HCT116 (cell line): ENCODE measurements around the gene APPL1. TPM values are rescaled to one million over a fixed set of nuclear protein-coding genes. Genes with fewer than 3 reads are reported as not detected.

Experiments used
- ATAC-seq: fragments of 200-7000 bp; cut with Tn5 transposase; 2 replicates; pipeline ENCODE4 v1.9.1; 2020; ENCODE audit warnings: mild to moderate bottlenecking, moderate library complexity
- BruUV-seq: library from RNA; stranded (reverse); fragments of 400-500 nt; replicated peaks from 2 replicates; lab custom pipeline; 2021; lab: Mats Ljungman, UMichigan
- CTCF ChIA-PET: fragments of 300-600 bp; sonication (Branson Sonifier 250); formaldehyde crosslinking; loops from one replicate; lab custom pipeline; 2021; ENCODE audit warnings: antibody characterized with exemption; lab: Charles Lee
- POLR2A ChIA-PET: fragments of 300-600, 350-600 bp; sonication (Branson Sonifier 250); formaldehyde crosslinking; loops from one replicate; lab custom pipeline; 2021; ENCODE audit warnings: antibody characterized with exemption; lab: Charles Lee
- RAD21 ChIA-PET, 2 experiments: fragments of 300-600 bp; sonication (Branson Sonifier 250); formaldehyde crosslinking; loops; one replicate each; lab custom pipeline; 2023; ENCODE audit warnings: low total read pairs in 2 of 2; ENCODE audit not compliant: uncharacterized antibody in 2 of 2, unreplicated experiment in 2 of 2, low non-redundant PET in 1 of 2; lab: Charles Lee
- DNase-seq: peaks from one replicate; pipeline ENCODE4 v3.0.0-alpha.2; 2010; ENCODE audit warnings: low read depth, low spot score
- H2AFZ ChIP-seq: fragments of 200-600 bp; shearing (Covaris generic), sonication (generic); 2 replicates; pipeline ENCODE4 v1.6.1; 2017; ENCODE audit warnings: low read depth, mixed run types, mixed read lengths, antibody characterized with exemption, low read length; ENCODE audit not compliant: poor library complexity, severe bottlenecking
- H3K27ac ChIP-seq: 2 replicates; pipeline ENCODE4 v1.5.1; 2012; ENCODE audit warnings: low read depth, low read length
- H3K27me3 ChIP-seq: fragments of 200-600 bp; sonication (generic); 2 replicates; pipeline ENCODE4 v1.6.1; 2016; ENCODE audit warnings: mixed run types, low read length, mixed read lengths; ENCODE audit not compliant: insufficient read depth
- H3K36me3 ChIP-seq, 2 experiments: fragments of 200-500 bp in 1 of 2; fragments of 200-600 bp in 1 of 2; sonication (Bioruptor generic) in 1 of 2; sonication (generic) in 1 of 2; 2 replicates each; pipeline versions ENCODE4 v1.5.1 to v1.6.1; 2014 to 2016; ENCODE audit warnings: low read length in 2 of 2, inconsistent platforms in 1 of 2, mixed read lengths in 1 of 2, mixed run types in 1 of 2; ENCODE audit not compliant: insufficient read depth in 2 of 2, control insufficient read depth in 1 of 2
- H3K4me1 ChIP-seq, 2 experiments: fragments of 200-600 bp in 1 of 2; sonication (generic) in 1 of 2; 2 replicates each; pipeline versions ENCODE4 v1.5.1 to v1.6.1; 2012 to 2017; ENCODE audit warnings: low read length in 2 of 2, inconsistent platforms in 1 of 2, mild to moderate bottlenecking in 1 of 2, mixed read lengths in 1 of 2, mixed run types in 1 of 2, moderate library complexity in 1 of 2; ENCODE audit not compliant: insufficient read depth in 2 of 2, control insufficient read depth in 1 of 2
- H3K4me2 ChIP-seq: fragments of 200-600 bp; sonication (generic); 2 replicates; pipeline ENCODE4 v1.6.1; 2017; ENCODE audit warnings: mixed run types, low read length, mixed read lengths
- H3K4me3 ChIP-seq, 2 experiments: fragments of 200-600 bp in 1 of 2; sonication (generic) in 1 of 2; replicated peaks in 1 of 2; 2 replicates each; pipeline ENCODE4 v1.5.1; 2011 to 2016; ENCODE audit warnings: low read length in 2 of 2, control low read depth in 1 of 2, low read depth in 1 of 2, mild to moderate bottlenecking in 1 of 2, mixed read lengths in 1 of 2, mixed run types in 1 of 2
- H3K79me2 ChIP-seq: fragments of 200-600 bp; sonication (generic); 2 replicates; pipeline ENCODE4 v1.6.1; 2017; ENCODE audit warnings: mild to moderate bottlenecking, mixed run types, low read length, moderate library complexity, mixed read lengths; ENCODE audit not compliant: insufficient read depth
- H3K9ac ChIP-seq: fragments of 200-600 bp; sonication (generic); 2 replicates; pipeline ENCODE4 v1.6.1; 2016; ENCODE audit warnings: low read length, mixed read lengths
- H3K9me2 ChIP-seq: fragments of 200-600 bp; sonication (generic), shearing (Covaris generic); 2 replicates; pipeline ENCODE4 v1.6.1; 2017; ENCODE audit warnings: mixed run types, mild to moderate bottlenecking, moderate library complexity; ENCODE audit not compliant: insufficient read depth
- H3K9me3 ChIP-seq, 2 experiments: fragments of 200-500 bp in 1 of 2; fragments of 200-600 bp in 1 of 2; sonication (Bioruptor generic) in 1 of 2; sonication (generic) in 1 of 2; 2 replicates each; pipeline ENCODE4 v1.6.1; 2014 to 2017; ENCODE audit warnings: low read length in 2 of 2, mixed read lengths in 2 of 2, inconsistent platforms in 1 of 2, low read depth in 1 of 2, mild to moderate bottlenecking in 1 of 2, mixed run types in 1 of 2, moderate library complexity in 1 of 2; ENCODE audit not compliant: control insufficient read depth in 1 of 2, insufficient read depth in 1 of 2
- H4K20me1 ChIP-seq: fragments of 200-600 bp; sonication (generic), shearing (Covaris generic); 2 replicates; pipeline ENCODE4 v1.6.1; 2017; ENCODE audit warnings: mixed run types, mild to moderate bottlenecking, moderate library complexity; ENCODE audit not compliant: insufficient read depth
- CEBPB ChIP-seq: IDR thresholded peaks from 2 replicates; pipeline ENCODE4 v1.6.1; 2012; ENCODE audit warnings: low read depth
- CTCF ChIP-seq, 3 experiments: fragments of 200-600 bp in 1 of 3; sonication (generic) in 1 of 3; IDR thresholded peaks in 2 of 3; conservative IDR thresholded peaks in 1 of 3; 2 replicates each; pipeline ENCODE4 v1.5.1; 2012 to 2017; ENCODE audit warnings: low read depth in 2 of 3, low read length in 2 of 3, antibody characterized with exemption in 1 of 3, borderline replicate concordance in 1 of 3, control low read depth in 1 of 3, mild to moderate bottlenecking in 1 of 3, mixed read lengths in 1 of 3, mixed run types in 1 of 3, moderate library complexity in 1 of 3; ENCODE audit not compliant: insufficient read depth in 1 of 3
- EGR1 ChIP-seq: IDR thresholded peaks from 2 replicates; pipeline ENCODE4 v1.6.1; 2012; ENCODE audit warnings: low read depth
- ELF1 ChIP-seq: IDR thresholded peaks from 2 replicates; pipeline ENCODE4 v1.6.1; 2012; ENCODE audit warnings: low read depth, borderline replicate concordance
- EZH2 ChIP-seq: fragments of 200-600 bp; sonication (generic); IDR thresholded peaks from 2 replicates; pipeline ENCODE4 v1.6.1; 2017; ENCODE audit warnings: antibody characterized with exemption, mixed run types
- EZH2phosphoT487 ChIP-seq: fragments of 200-600 bp; IDR thresholded peaks from 2 replicates; pipeline ENCODE4 v1.6.1; 2018; ENCODE audit warnings: antibody characterized with exemption, borderline replicate concordance
- JUND ChIP-seq: IDR thresholded peaks from 2 replicates; pipeline ENCODE4 v1.6.1; 2012
- POLR2A ChIP-seq: IDR thresholded peaks from 2 replicates; pipeline ENCODE4 v1.7.0; 2011; ENCODE audit warnings: borderline replicate concordance; ENCODE audit not compliant: insufficient read depth, insufficient read length; ENCODE audit errors: extremely low read depth
- POLR2AphosphoS5 ChIP-seq: IDR thresholded peaks from 2 replicates; pipeline ENCODE4 v1.6.1; 2011; ENCODE audit warnings: mild to moderate bottlenecking, low read depth, low read length, moderate library complexity
- REST ChIP-seq: IDR thresholded peaks from 2 replicates; pipeline ENCODE4 v1.6.1; 2012; ENCODE audit warnings: low read depth
- SIN3A ChIP-seq: IDR thresholded peaks from 2 replicates; pipeline ENCODE4 v1.6.1; 2012; ENCODE audit warnings: low read depth
- SP1 ChIP-seq: IDR thresholded peaks from 2 replicates; pipeline ENCODE4 v1.6.1; 2012; ENCODE audit warnings: low read depth
- SRF ChIP-seq: IDR thresholded peaks from 2 replicates; pipeline ENCODE4 v1.6.1; 2012; ENCODE audit warnings: low read depth
- ZBTB33 ChIP-seq: IDR thresholded peaks from 2 replicates; pipeline ENCODE4 v1.6.1; 2011; ENCODE audit warnings: mild to moderate bottlenecking, low read length, moderate library complexity; ENCODE audit not compliant: insufficient replicate concordance; ENCODE audit errors: extremely low read depth
- ZFX ChIP-seq: fragments of 450-650 bp; IDR thresholded peaks from 2 replicates; pipeline ENCODE4 v1.6.1; 2017
- ZNF274 ChIP-seq: fragments of 200-500 bp; sonication (Bioruptor generic); IDR thresholded peaks from 2 replicates; pipeline ENCODE4 v1.6.1; 2014; ENCODE audit warnings: mild to moderate bottlenecking, low read depth, low read length, inconsistent platforms
- intact Hi-C: fragments of 100-400 bp; cut with micrococcal nuclease; formaldehyde crosslinking; loops from 2 replicates; pipeline ENCODE4 v1.10.0; 2022
- total RNA-seq: library from RNA; stranded (reverse); gene quantifications from one replicate; pipeline ENCODE4 v1.2.1, GENCODE V29; 2021; ENCODE audit not compliant: unreplicated experiment

Gene APPL1
- total RNA-seq, 1 experiment from 2014 or later = 30.8 TPM

GRCh38 chr3:57278237-57278636 is 50.7 kb downstream of the APPL1 start:
- H3K79me2 ChIP-seq = no peaks in the 10 kb centered on the region
- ChIA-PET CTCF (no interaction called here), RAD21 (no interaction called here), POLR2A (no interaction called here)
- H3K9me3 ChIP-seq = no peaks in the 10 kb centered on the region
- no peaks in the 10 kb centered on the region for H3K27me3 ChIP-seq
- ATAC-seq = no peak
- no peak for DNase-seq
- H3K4me3 ChIP-seq = no peak overlapping the region
- no peaks in the 10 kb centered on the region for H3K9me2 ChIP-seq
- H3K36me3 ChIP-seq = peaks cover 0 to 3% of the 10 kb centered on the region in 2 experiments; a peak in 1 of 4 replicates
- intact Hi-C loops = no loop called here
- H3K4me2 ChIP-seq = no peak overlapping the region
- no peak overlapping the region for H2AFZ ChIP-seq
- H3K9ac ChIP-seq = no peak overlapping the region
- no TSS peak for BruUV-seq
- TF ChIP-seq CTCF (IDR thresholded peaks at IDR 0.05 in 2 of 3, conservative IDR thresholded peaks at IDR 0.05 in 1 of 3; ENCODE audit: borderline replicate concordance in 1 of 3, insufficient read depth in 1 of 3, low read depth in 2 of 3, low read length in 2 of 3) (no peak), ZBTB33 (no peak), REST (no peak), ELF1 (no peak), EZH2phosphoT487 (no peak), CEBPB (no peak), POLR2A (no peak), EGR1 (no peak), SRF (no peak), SP1 (no peak), POLR2AphosphoS5 (no peak), JUND (no peak), ZNF274 (no peak), EZH2 (no peak), SIN3A (no peak), ZFX (no peak)
- no peak overlapping the region for H3K27ac ChIP-seq
- no peaks in the 10 kb centered on the region for H4K20me1 ChIP-seq
- peaks cover 0 to 7% of the 10 kb centered on the region in 2 experiments; a peak in 1 of 4 replicates for H3K4me1 ChIP-seq
